Right lobe of liver (tissue), 4 donors: ENCODE results near the gene STRN4.

Experiments used
- CTCF ChIP-seq, 4 donors: fragments of 200-600 bp in 3 of 4; fragments of 450-650 bp in 1 of 4; IDR thresholded peaks; one replicate each; pipeline versions ENCODE4 v1.5.1 to v1.8.0; 2016 to 2022; ENCODE audit warnings: antibody characterized with exemption in 4 of 4, mild to moderate bottlenecking in 2 of 4
- POLR2A ChIP-seq: fragments of 450-650 bp; IDR thresholded peaks from one replicate; pipeline ENCODE4 v1.6.1; 2017; ENCODE audit warnings: antibody characterized with exemption, mild to moderate bottlenecking
- donor health status: DM: no; HTN: no; CAD: no.
- donor health status: DM: no; HTN: no; CAD: no.
- donor health status: DM: no; HTN: yes; CAD: no.

- no peak for TF ChIP-seq CTCF (IDR thresholded peaks at IDR 0.05)
- TF ChIP-seq POLR2A = no peak
These were observed 40.7 kb upstream of the STRN4 start for GRCh38 chr19:46787040-46787330.
